ENCODE results near the gene CNGA2. TPM values are rescaled to one million over a fixed set of nuclear protein-coding genes. Genes with fewer than 3 reads are reported as not detected.

Gene CNGA2
- total RNA-seq, 1 donor from 2014 or later: not detected

- Histone ChIP-seq H3K36me3 (ENCODE audit: insufficient read depth, low read length) (no peaks in the 10 kb centered on the region), H3K9me3 (ENCODE audit: insufficient read depth, low read depth, low read length) (no peaks in the 10 kb centered on the region), H3K9ac (ENCODE audit: low read length) (no peak overlapping the region), H3K4me2 (ENCODE audit: low read length) (no peak overlapping the region), H3K27me3 (ENCODE audit: insufficient read depth, low read length) (no peaks in the 10 kb centered on the region), H2AFZ (ENCODE audit: low read depth, low read length) (no peak overlapping the region), H3K27ac (ENCODE audit: low read depth, low read length) (no peak overlapping the region), H3K79me2 (ENCODE audit: insufficient read depth, low read length) (no peaks in the 10 kb centered on the region), H4K20me1 (ENCODE audit: insufficient read depth, low read length) (no peaks in the 10 kb centered on the region), H3K4me3 (ENCODE audit: insufficient read depth, low read depth, low read length) (no peak overlapping the region), H3K4me1 (ENCODE audit: insufficient read depth, low read length) (no peaks in the 10 kb centered on the region)
- Mint-ChIP-seq H3K27ac (ENCODE audit: unreplicated experiment) (no peak overlapping the region), H3K36me3 (ENCODE audit: low read depth, unreplicated experiment) (no peaks in the 10 kb centered on the region), H3K27me3 (ENCODE audit: low read depth, unreplicated experiment) (peaks cover 2% of the 10 kb centered on the region), H3K4me1 (ENCODE audit: low read depth, unreplicated experiment) (peaks cover 21% of the 10 kb centered on the region), H3K4me3 (ENCODE audit: unreplicated experiment) (no peak overlapping the region), H3K9me3 (ENCODE audit: unreplicated experiment) (no peaks in the 10 kb centered on the region)
- FAIRE-seq (no peak), DNase-seq (ENCODE audit: low read depth) (no peak)
- no peak for TF ChIP-seq CTCF (IDR thresholded peaks at IDR 0.05; ENCODE audit: insufficient read depth, low read depth, low read length)
- no peak for TF ChIP-seq EZH2 (IDR thresholded peaks at IDR 0.05; ENCODE audit: insufficient read depth, low read length)
These were observed 33.5 kb upstream of the CNGA2 start for GRCh38 chrX:151701071-151701470.

DNA sequence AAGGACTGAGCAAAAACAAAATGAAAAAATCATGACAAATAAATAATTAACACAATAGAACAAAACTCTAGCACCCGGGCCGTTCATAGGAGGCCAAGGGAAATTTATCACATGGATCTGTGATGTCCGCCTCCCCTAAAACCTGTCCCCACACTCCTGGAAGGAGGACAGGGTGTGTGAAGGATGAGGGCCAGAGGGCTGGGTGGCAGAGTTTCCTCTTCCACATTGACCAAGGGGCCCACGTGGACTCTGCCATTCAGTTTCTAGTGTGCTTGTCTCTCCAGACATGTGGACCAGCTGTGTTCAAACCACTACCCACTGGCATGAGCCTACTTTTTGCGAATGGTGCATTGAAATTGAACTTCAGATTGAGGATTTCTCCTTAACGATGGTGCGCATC is 33.0 kb upstream of the CNGA2 start:
- no peaks in the 10 kb centered on the region for H3K36me3 Mint-ChIP-seq (ENCODE audit: low read depth, unreplicated experiment)
- Histone ChIP-seq H3K9me3 (ENCODE audit: insufficient read depth, low read depth, low read length) (no peaks in the 10 kb centered on the region), H3K9ac (ENCODE audit: low read length) (no peak overlapping the region), H4K20me1 (ENCODE audit: insufficient read depth, low read length) (no peaks in the 10 kb centered on the region), H3K4me1 (ENCODE audit: insufficient read depth, low read length) (no peaks in the 10 kb centered on the region), H3K4me2 (ENCODE audit: low read length) (no peak overlapping the region), H3K4me3 (ENCODE audit: insufficient read depth, low read depth, low read length) (no peak overlapping the region), H3K36me3 (ENCODE audit: insufficient read depth, low read length) (no peaks in the 10 kb centered on the region), H3K79me2 (ENCODE audit: insufficient read depth, low read length) (no peaks in the 10 kb centered on the region), H3K27ac (ENCODE audit: low read depth, low read length) (no peak overlapping the region), H2AFZ (ENCODE audit: low read depth, low read length) (no peak overlapping the region), H3K27me3 (ENCODE audit: insufficient read depth, low read length) (no peaks in the 10 kb centered on the region)
- no peaks in the 10 kb centered on the region for H3K9me3 Mint-ChIP-seq (ENCODE audit: unreplicated experiment)
- FAIRE-seq (no peak), DNase-seq (ENCODE audit: low read depth) (no peak)
- peaks cover 2% of the 10 kb centered on the region for H3K27me3 Mint-ChIP-seq (ENCODE audit: low read depth, unreplicated experiment)
- H3K27ac Mint-ChIP-seq (ENCODE audit: unreplicated experiment): no peak overlapping the region
- H3K4me3 Mint-ChIP-seq (ENCODE audit: unreplicated experiment): no peak overlapping the region
- TF ChIP-seq CTCF (IDR thresholded peaks at IDR 0.05; ENCODE audit: insufficient read depth, low read depth, low read length): no peak
- TF ChIP-seq EZH2 (IDR thresholded peaks at IDR 0.05; ENCODE audit: insufficient read depth, low read length): no peak
- H3K4me1 Mint-ChIP-seq (ENCODE audit: low read depth, unreplicated experiment): peaks cover 21% of the 10 kb centered on the region

- no peak overlapping the region for H3K4me3 ChIP-seq (ENCODE audit: insufficient read depth, low read depth, low read length)
- no peaks in the 10 kb centered on the region for H3K9me3 Mint-ChIP-seq (ENCODE audit: unreplicated experiment)
- peak; percentile 67 for FAIRE-seq
These were observed 32.4 kb upstream of the CNGA2 start for GRCh38 chrX:151702026-151702714.

More at GRCh38 chrX:151702026-151702714, 32.4 kb upstream of the CNGA2 start:
- H3K36me3 ChIP-seq (ENCODE audit: insufficient read depth, low read length): no peaks in the 10 kb centered on the region
- Mint-ChIP-seq H3K4me3 (ENCODE audit: unreplicated experiment) (no peak overlapping the region), H3K27ac (ENCODE audit: unreplicated experiment) (no peak overlapping the region), H3K27me3 (ENCODE audit: low read depth, unreplicated experiment) (peaks cover 2% of the 10 kb centered on the region), H3K36me3 (ENCODE audit: low read depth, unreplicated experiment) (no peaks in the 10 kb centered on the region), H3K4me1 (ENCODE audit: low read depth, unreplicated experiment) (peaks cover 21% of the 10 kb centered on the region)
- H4K20me1 ChIP-seq (ENCODE audit: insufficient read depth, low read length): no peaks in the 10 kb centered on the region
- DNase-seq (ENCODE audit: low read depth): peak; percentile 28
- H3K9ac ChIP-seq (ENCODE audit: low read length): no peak overlapping the region
- H3K4me2 ChIP-seq (ENCODE audit: low read length): no peak overlapping the region
- TF ChIP-seq EZH2 (IDR thresholded peaks at IDR 0.05; ENCODE audit: insufficient read depth, low read length) (no peak), CTCF (IDR thresholded peaks at IDR 0.05; ENCODE audit: insufficient read depth, low read depth, low read length) (no peak)
- no peaks in the 10 kb centered on the region for H3K27me3 ChIP-seq (ENCODE audit: insufficient read depth, low read length)
- H3K27ac ChIP-seq (ENCODE audit: low read depth, low read length): no peak overlapping the region
- no peaks in the 10 kb centered on the region for H3K9me3 ChIP-seq (ENCODE audit: insufficient read depth, low read depth, low read length)
- no peaks in the 10 kb centered on the region for H3K79me2 ChIP-seq (ENCODE audit: insufficient read depth, low read length)
- no peak overlapping the region for H2AFZ ChIP-seq (ENCODE audit: low read depth, low read length)
- H3K4me1 ChIP-seq (ENCODE audit: insufficient read depth, low read length): no peaks in the 10 kb centered on the region

Measured in astrocyte (in vitro differentiated cells and primary cell).